OCI-LY3 (cell line): ENCODE results near the gene RELT.

ENCODE experiments used
- H2AFZ ChIP-seq: fragments of 200-600, 300-600 bp; shearing (Covaris generic); 2 replicates; pipeline ENCODE4 v1.6.0; 2014; ENCODE audit warnings: antibody characterized with exemption, low read depth, low read length
- H3K27ac ChIP-seq: fragments of 200-600, 300-600 bp; sonication (generic); 2 replicates; pipeline ENCODE4 v1.5.1; 2014; ENCODE audit warnings: mild to moderate bottlenecking, low read length, moderate library complexity, mixed read lengths
- H3K27me3 ChIP-seq: fragments of 200-600, 300-600 bp; sonication (generic); 2 replicates; pipeline ENCODE4 v1.6.1; 2014; ENCODE audit warnings: low read depth, low read length, mixed read lengths
- H3K36me3 ChIP-seq: fragments of 200-600, 300-600 bp; sonication (generic); replicated peaks from 2 replicates; pipeline ENCODE3; 2014; ENCODE audit warnings: low read depth, low read length, mixed read lengths
- H3K4me1 ChIP-seq: fragments of 300-600, 200-600 bp; sonication (generic); 2 replicates; pipeline ENCODE4 v1.6.1; 2014; ENCODE audit warnings: low read length, mixed read lengths
- H3K4me2 ChIP-seq: fragments of 200-600, 300-600 bp; sonication (generic); 2 replicates; pipeline ENCODE4 v1.6.1; 2014; ENCODE audit warnings: low read length, mixed read lengths
- H3K4me3 ChIP-seq: fragments of 300-600, 200-600 bp; sonication (generic); 2 replicates; pipeline ENCODE4 v1.5.1; 2014; ENCODE audit warnings: antibody characterized with exemption, mild to moderate bottlenecking, low read length, moderate library complexity
- H3K79me2 ChIP-seq: fragments of 300-600, 200-600 bp; shearing (Covaris generic); 2 replicates; pipeline ENCODE4 v1.6.1; 2014; ENCODE audit warnings: mild to moderate bottlenecking, low read length, mixed read lengths
- H3K9ac ChIP-seq: fragments of 300-600, 200-600 bp; shearing (Covaris generic); 2 replicates; pipeline ENCODE4 v1.6.0; 2014; ENCODE audit warnings: mild to moderate bottlenecking, low read length, moderate library complexity
- H3K9me3 ChIP-seq: fragments of 200-600, 300-600 bp; shearing (Covaris generic); 2 replicates; pipeline ENCODE4 v1.6.1; 2014; ENCODE audit warnings: low read length, mixed read lengths; ENCODE audit not compliant: insufficient read depth
- H4K20me1 ChIP-seq: fragments of 200-600, 300-600 bp; sonication (generic); 2 replicates; pipeline ENCODE4 v1.6.1; 2016; ENCODE audit warnings: low read length, mixed read lengths; ENCODE audit not compliant: insufficient read depth
- EZH2phosphoT487 ChIP-seq: fragments of 200-600 bp; shearing (Covaris generic); IDR thresholded peaks from 2 replicates; pipeline ENCODE4 v1.6.1; 2018; ENCODE audit warnings: antibody characterized with exemption, mixed run types, low read depth
- TF ChIP-seq, protein P1 (sequence below): fragments of 200-600, 300-600 bp; sonication (generic); IDR thresholded peaks from 2 replicates; pipeline ENCODE4 v1.5.1; 2014; ENCODE audit warnings: antibody characterized with exemption, low read length, low read depth

The RELT gene

DNA sequence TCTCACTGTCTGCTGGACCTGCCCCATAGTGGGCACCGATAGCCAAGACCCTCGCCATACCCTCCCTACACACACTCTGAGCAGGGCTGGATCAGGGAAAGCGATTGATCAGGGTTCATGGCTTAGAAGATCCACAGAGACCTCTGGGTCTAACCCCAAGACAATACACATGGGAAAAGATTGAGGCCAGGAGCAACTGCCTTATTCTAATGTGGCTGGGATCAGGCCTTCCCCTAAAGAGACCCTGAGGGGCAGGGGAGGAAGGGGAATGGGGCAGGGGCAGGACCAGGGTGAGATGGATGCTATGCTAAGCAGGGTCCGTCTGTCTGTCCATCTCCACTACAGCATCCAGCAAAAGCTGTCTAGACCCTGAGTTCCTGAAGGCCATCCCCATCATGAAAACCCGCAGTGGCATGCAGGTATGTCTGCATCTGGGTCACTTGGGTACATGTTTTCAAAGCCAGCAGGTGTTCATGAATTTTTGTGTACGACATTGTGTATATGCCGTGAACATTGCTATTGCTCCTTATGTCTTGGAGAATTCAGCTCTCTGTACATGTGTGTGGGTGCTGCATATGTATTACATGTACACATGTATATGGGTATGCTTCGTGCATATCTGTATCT lies 15.3 kb upstream of the RELT start:
- TF ChIP-seq EZH2phosphoT487, result no peak
- TF ChIP-seq, protein P1, sequence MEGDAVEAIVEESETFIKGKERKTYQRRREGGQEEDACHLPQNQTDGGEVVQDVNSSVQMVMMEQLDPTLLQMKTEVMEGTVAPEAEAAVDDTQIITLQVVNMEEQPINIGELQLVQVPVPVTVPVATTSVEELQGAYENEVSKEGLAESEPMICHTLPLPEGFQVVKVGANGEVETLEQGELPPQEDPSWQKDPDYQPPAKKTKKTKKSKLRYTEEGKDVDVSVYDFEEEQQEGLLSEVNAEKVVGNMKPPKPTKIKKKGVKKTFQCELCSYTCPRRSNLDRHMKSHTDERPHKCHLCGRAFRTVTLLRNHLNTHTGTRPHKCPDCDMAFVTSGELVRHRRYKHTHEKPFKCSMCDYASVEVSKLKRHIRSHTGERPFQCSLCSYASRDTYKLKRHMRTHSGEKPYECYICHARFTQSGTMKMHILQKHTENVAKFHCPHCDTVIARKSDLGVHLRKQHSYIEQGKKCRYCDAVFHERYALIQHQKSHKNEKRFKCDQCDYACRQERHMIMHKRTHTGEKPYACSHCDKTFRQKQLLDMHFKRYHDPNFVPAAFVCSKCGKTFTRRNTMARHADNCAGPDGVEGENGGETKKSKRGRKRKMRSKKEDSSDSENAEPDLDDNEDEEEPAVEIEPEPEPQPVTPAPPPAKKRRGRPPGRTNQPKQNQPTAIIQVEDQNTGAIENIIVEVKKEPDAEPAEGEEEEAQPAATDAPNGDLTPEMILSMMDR, result no peak
- H3K27me3 ChIP-seq, result no peaks in the 10 kb centered on the region
- no peaks in the 10 kb centered on the region for H4K20me1 ChIP-seq
- H3K4me1 ChIP-seq, result no peaks in the 10 kb centered on the region
- H3K9me3 ChIP-seq, result no peaks in the 10 kb centered on the region
- H3K4me2 ChIP-seq, result no peak overlapping the region
- no peak overlapping the region for H3K27ac ChIP-seq
- H3K4me3 ChIP-seq, result no peak overlapping the region
- no peaks in the 10 kb centered on the region for H3K36me3 ChIP-seq
- no peaks in the 10 kb centered on the region for H3K79me2 ChIP-seq
- H3K9ac ChIP-seq, result no peak overlapping the region
- H2AFZ ChIP-seq, result no peak overlapping the region

DNA sequence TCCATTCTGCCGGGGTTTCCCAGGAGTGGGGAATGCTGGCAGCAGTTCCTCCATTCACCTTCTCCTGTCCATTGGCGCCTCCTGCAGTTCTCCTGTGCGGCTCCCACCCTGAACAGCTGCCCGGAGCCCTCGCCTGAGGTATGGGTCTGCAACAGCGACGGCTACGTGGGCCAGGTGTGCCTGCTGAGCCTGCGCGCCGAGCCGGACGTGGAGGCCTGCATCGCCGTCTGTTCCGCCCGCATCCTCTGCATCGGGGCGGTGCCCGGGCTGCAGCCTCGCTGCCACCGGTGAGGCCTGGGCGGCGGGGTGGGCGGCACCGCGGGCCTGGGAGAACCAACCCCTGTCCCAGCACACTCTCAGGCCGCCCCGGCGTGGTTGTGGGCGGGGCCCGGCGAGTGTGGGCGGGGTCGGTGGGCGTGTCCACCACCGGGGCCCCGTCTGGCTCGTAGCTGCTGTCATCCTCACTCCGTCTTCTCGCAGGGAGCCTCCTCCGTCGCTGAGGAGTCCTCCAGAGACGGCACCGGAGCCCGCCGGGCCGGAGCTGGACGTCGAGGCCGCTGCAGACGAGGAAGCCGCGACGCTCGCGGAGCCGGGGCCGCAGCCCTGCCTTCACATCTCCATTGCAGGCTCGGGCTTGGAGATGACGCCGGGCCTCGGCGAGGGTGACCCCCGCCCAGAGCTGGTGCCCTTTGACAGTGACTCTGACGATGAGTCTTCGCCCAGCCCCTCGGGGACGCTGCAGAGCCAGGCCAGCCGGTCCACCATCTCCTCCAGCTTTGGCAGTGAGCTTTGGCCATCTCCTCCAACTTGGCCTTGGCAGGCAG lies 14.0 kb upstream of the RELT start:
- Histone ChIP-seq H2AFZ (no peak overlapping the region), H3K9me3 (no peaks in the 10 kb centered on the region), H3K4me3 (no peak overlapping the region), H3K9ac (no peak overlapping the region), H3K4me2 (no peak overlapping the region), H4K20me1 (no peaks in the 10 kb centered on the region), H3K36me3 (no peaks in the 10 kb centered on the region), H3K79me2 (no peaks in the 10 kb centered on the region), H3K27me3 (no peaks in the 10 kb centered on the region), H3K27ac (no peak overlapping the region), H3K4me1 (peaks cover 6% of the 10 kb centered on the region)
- no peak for TF ChIP-seq EZH2phosphoT487
- TF ChIP-seq, protein P1, result no peak

DNA sequence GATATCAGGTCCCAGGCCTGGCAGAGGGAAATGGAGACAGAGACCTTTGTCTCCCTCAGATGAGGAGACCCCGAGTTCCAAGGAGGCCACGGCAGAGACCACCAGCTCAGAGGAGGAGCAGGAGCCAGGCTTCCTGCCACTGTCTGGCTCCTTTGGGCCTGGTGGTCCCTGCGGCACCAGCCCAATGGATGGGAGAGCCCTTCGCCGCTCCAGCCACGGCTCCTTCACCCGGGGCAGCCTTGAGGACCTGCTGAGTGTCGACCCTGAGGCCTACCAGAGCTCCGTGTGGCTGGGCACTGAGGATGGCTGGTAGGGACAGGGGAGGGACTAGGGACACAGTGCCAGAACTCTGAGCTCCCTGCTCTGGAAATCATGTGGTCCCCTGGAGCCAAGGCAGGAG lies 13.1 kb upstream of the RELT start:
- Histone ChIP-seq H3K4me2 (no peak overlapping the region), H3K4me3 (no peak overlapping the region), H2AFZ (no peak overlapping the region), H3K27ac (no peak overlapping the region), H3K4me1 (peaks cover 16% of the 10 kb centered on the region), H4K20me1 (no peaks in the 10 kb centered on the region), H3K9me3 (no peaks in the 10 kb centered on the region), H3K27me3 (no peaks in the 10 kb centered on the region), H3K36me3 (no peaks in the 10 kb centered on the region), H3K9ac (no peak overlapping the region), H3K79me2 (no peaks in the 10 kb centered on the region)
- TF ChIP-seq, protein P1, result no peak
- TF ChIP-seq EZH2phosphoT487, result no peak

DNA sequence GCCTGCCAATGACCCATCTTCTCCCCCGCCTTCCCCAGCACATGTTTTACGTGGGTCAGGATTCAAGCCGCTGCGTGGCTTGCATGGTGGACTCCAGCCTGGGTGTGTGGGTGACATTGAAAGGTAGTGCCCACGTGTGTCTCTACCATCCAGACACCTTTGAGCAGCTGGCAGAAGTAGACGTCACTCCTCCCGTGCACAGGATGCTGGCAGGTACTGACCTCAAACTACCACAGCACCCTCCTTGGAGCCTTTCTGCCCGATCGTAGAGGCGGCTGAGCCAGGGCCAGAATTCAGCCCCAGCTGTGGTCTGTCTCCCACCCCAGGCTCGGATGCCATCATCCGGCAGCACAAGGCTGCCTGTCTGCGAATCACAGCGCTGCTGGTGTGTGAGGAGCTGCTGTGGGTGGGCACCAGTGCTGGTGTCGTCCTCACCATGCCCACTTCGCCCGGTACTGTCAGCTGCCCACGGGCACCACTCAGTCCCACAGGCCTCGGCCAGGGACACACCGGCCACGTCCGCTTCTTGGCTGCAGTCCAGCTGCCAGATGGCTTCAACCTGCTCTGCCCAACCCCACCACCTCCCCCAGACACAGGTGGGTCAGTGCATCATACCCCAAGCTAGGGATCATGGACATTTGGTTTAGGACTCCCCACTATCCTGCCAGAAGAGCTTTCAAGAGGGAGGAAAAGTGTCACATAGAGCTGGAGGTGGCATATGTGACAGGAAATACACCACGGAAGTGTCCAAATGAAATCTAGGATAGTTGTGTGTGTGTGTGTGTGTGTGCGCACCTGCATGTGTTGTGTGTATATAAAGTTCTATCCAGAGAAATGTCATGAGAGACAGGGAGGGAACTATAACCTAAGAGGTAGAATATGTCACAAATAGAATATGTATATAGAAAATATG lies 10.6 kb upstream of the RELT start:
- H3K4me2 ChIP-seq, result no peak overlapping the region

More for the DNA sequence above, 10.6 kb upstream of the RELT start:
- TF ChIP-seq EZH2phosphoT487, result no peak
- TF ChIP-seq, protein P1, result no peak
- no peak overlapping the region for H2AFZ ChIP-seq
- H3K27ac ChIP-seq, result no peak overlapping the region
- no peaks in the 10 kb centered on the region for H3K9me3 ChIP-seq
- no peaks in the 10 kb centered on the region for H3K36me3 ChIP-seq
- H3K4me3 ChIP-seq, result no peak overlapping the region
- H4K20me1 ChIP-seq, result no peaks in the 10 kb centered on the region
- no peaks in the 10 kb centered on the region for H3K79me2 ChIP-seq
- H3K27me3 ChIP-seq, result no peaks in the 10 kb centered on the region
- H3K4me1 ChIP-seq, result peaks cover 19% of the 10 kb centered on the region
- no peak overlapping the region for H3K9ac ChIP-seq
